Stimulated activated naive B cell treated with anti-CD40 and anti-IgM and Interleukin-4, amounts not matched to agents 10 μg/mL and 1 μg/mL and 100 μg/mL, for 72 hours (primary cell): ENCODE data around the gene TMCC2.
A peak's percentile ranks its signal among the peaks of the same experiment; 100 is the strongest.

Source experiments
- ATAC-seq, 2 donors: fragments of 150-1000 bp; cut with Tn5 transposase; replicated peaks; 2 replicates each; pipeline ENCODE4 v1.10.0; 2021; ENCODE audit warnings: moderate library complexity in 1 of 2
- DNase-seq: peaks from one replicate; pipeline ENCODE4 v3.0.0; 2021
- H3K27ac Mint-ChIP-seq: one replicate; pipeline ENCODE4 v1.8.0; 2022; ENCODE audit warnings: mild to moderate bottlenecking, mixed read lengths
- H3K27me3 Mint-ChIP-seq, 2 donors: one replicate each; pipeline ENCODE4 v1.8.0; 2022; ENCODE audit warnings: mixed read lengths in 2 of 2
- H3K36me3 Mint-ChIP-seq, 2 donors: one replicate each; pipeline ENCODE4 v1.8.0; 2022; ENCODE audit warnings: mixed read lengths in 2 of 2, mild to moderate bottlenecking in 1 of 2
- H3K4me1 Mint-ChIP-seq, 2 donors: one replicate each; pipeline ENCODE4 v1.8.0; 2022; ENCODE audit warnings: mixed read lengths in 2 of 2, mild to moderate bottlenecking in 1 of 2
- H3K4me3 Mint-ChIP-seq, 2 donors: one replicate each; pipeline ENCODE4 v1.8.0; 2022; ENCODE audit warnings: mild to moderate bottlenecking in 2 of 2, mixed read lengths in 2 of 2, moderate library complexity in 1 of 2
- H3K9me3 Mint-ChIP-seq, 2 donors: one replicate each; pipeline ENCODE4 v1.8.0; 2022; ENCODE audit warnings: mixed read lengths in 2 of 2, mild to moderate bottlenecking in 1 of 2

TMCC2 gene

GRCh38 chr1:205312866-205313562 lies 85.3 kb downstream of the TMCC2 start:
- ATAC-seq (no peak), DNase-seq (no peak)
- Mint-ChIP-seq H3K4me1 (peaks cover 63 to 97% of the 10 kb centered on the region in 2 donors), H3K27me3 (no peaks in the 10 kb centered on the region), H3K27ac (peak overlapping the region; percentile 98), H3K4me3 (peak overlapping the region; percentile 84), H3K9me3 (no peaks in the 10 kb centered on the region), H3K36me3 (peaks cover 17 to 26% of the 10 kb centered on the region in 2 donors)

- no peaks in the 10 kb centered on the region for H3K27me3 Mint-ChIP-seq
- peak overlapping the region; percentile 84 for H3K4me3 Mint-ChIP-seq
- no peaks in the 10 kb centered on the region for H3K9me3 Mint-ChIP-seq
- DNase-seq = peak; percentile 84
- H3K27ac Mint-ChIP-seq = peak overlapping the region; percentile 98
- H3K4me1 Mint-ChIP-seq = peaks cover 69 to 97% of the 10 kb centered on the region in 2 donors
- peak; percentile 85 for ATAC-seq
- peaks cover 12 to 26% of the 10 kb centered on the region in 2 donors for H3K36me3 Mint-ChIP-seq
Measured at GRCh38 chr1:205313563-205314308, 86.0 kb downstream of the TMCC2 start.

- Mint-ChIP-seq H3K4me3 (peak overlapping the region in 1 of 2 donors; percentile 29), H3K36me3 (peaks cover 11 to 30% of the 10 kb centered on the region in 2 donors), H3K4me1 (peaks cover 77 to 100% of the 10 kb centered on the region in 2 donors), H3K27ac (peak overlapping the region; percentile 98), H3K27me3 (no peaks in the 10 kb centered on the region), H3K9me3 (no peaks in the 10 kb centered on the region)
- DNase-seq = no peak
- no peak for ATAC-seq
Measured at GRCh38 chr1:205315008-205315618, 87.4 kb downstream of the TMCC2 start.

DNA sequence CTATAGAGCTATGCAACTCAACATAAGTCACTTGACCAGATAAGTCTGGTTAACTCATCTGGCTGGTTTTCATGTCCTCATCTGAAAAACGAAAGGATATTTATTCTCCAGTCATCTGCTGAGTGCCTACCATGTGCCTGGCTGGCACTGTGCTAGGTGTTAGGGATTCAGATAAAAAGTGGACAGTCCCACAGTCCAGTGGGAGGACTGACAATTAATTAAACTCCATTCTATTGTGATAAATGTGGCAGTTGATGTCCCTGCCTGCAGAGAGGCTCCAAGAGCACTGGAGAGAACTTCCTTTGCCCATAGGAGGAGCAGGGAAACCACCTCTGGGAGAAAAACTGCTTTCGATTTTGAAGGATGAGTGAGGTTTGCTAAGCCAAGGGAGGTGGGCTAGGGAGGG lies 88.4 kb downstream of the TMCC2 start:
- Mint-ChIP-seq H3K9me3 (no peaks in the 10 kb centered on the region), H3K27ac (peak overlapping the region; percentile 93), H3K27me3 (no peaks in the 10 kb centered on the region), H3K36me3 (peaks cover 5 to 20% of the 10 kb centered on the region in 2 donors), H3K4me3 (peak overlapping the region; percentile 28 to 39), H3K4me1 (peaks cover 68 to 98% of the 10 kb centered on the region in 2 donors)
- ATAC-seq (no peak), DNase-seq (no peak)

- ATAC-seq = no peak
- Mint-ChIP-seq H3K27ac (peak overlapping the region; percentile 93), H3K27me3 (no peaks in the 10 kb centered on the region), H3K36me3 (peaks cover 6 to 16% of the 10 kb centered on the region in 2 donors), H3K4me3 (peak overlapping the region; percentile 58 to 71), H3K9me3 (no peaks in the 10 kb centered on the region), H3K4me1 (peaks cover 61 to 92% of the 10 kb centered on the region in 2 donors)
- no peak for DNase-seq
Measured at GRCh38 chr1:205317311-205317917, 89.7 kb downstream of the TMCC2 start.

DNA sequence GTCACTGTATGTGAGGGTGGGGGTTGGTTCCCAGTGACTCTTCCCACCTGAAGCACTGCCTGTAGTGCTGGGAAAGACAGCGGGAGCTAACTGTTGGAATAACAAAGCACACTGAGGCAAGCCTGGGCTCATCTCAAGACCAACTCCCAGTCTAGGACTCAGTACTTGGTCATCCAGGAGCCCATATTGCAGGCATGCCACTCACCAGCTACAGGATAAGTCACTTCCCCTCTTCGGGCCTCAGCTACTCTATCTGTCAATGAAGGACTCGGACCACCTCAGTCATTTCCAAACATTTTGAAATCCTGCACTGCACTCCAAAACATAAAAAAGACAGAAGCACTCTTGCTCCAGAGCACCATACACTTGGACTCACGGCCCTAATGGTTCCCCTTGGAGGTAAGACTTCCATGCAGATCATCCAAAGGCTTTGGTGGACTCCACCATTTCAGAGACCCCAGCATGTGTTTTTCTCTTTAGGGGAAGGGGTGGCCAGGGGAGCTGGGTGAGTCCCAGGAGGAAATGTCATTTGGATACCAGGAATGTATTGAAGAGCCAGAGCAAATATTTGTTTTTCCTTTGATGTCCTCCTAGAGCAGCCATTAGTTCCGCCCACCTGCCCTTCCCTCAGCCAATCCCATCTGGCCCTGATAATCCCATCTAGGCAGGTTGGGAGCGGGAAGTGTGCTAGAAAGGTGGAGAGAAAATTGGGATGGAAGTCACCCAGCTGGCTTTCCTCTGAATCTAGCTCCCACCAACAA lies 90.7 kb downstream of the TMCC2 start:
- H3K27ac Mint-ChIP-seq = peak overlapping the region; percentile 84

GRCh38 chr1:205319081-205320018 lies 91.6 kb downstream of the TMCC2 start:
- Mint-ChIP-seq H3K4me1 (peaks cover 53 to 78% of the 10 kb centered on the region in 2 donors), H3K9me3 (no peaks in the 10 kb centered on the region), H3K27ac (peak overlapping the region; percentile 91), H3K4me3 (peak overlapping the region; percentile 95 to 96), H3K36me3 (peaks cover 6 to 16% of the 10 kb centered on the region in 2 donors), H3K27me3 (no peaks in the 10 kb centered on the region)
- peak in 1 of 2 donors; percentile 4 for ATAC-seq
- no peak for DNase-seq

More for the DNA sequence above, 90.7 kb downstream of the TMCC2 start:
- no peaks in the 10 kb centered on the region for H3K27me3 Mint-ChIP-seq
- ATAC-seq = no peak
- peaks cover 56 to 84% of the 10 kb centered on the region in 2 donors for H3K4me1 Mint-ChIP-seq
- no peak for DNase-seq
- H3K36me3 Mint-ChIP-seq = peaks cover 6 to 16% of the 10 kb centered on the region in 2 donors
- H3K9me3 Mint-ChIP-seq = no peaks in the 10 kb centered on the region
- peak overlapping the region; percentile 64 to 78 for H3K4me3 Mint-ChIP-seq

- H3K27me3 Mint-ChIP-seq = no peaks in the 10 kb centered on the region
- DNase-seq (peak; percentile 74), ATAC-seq (peak; percentile 81 to 88)
- H3K4me3 Mint-ChIP-seq = peak within 1 kb of the TSS; percentile 95 to 96
- no peaks in the 10 kb centered on the region for H3K9me3 Mint-ChIP-seq
- peaks cover 51 to 73% of the 10 kb centered on the region in 2 donors for H3K4me1 Mint-ChIP-seq
- peak within 1 kb of the TSS; percentile 91 for H3K27ac Mint-ChIP-seq
- H3K36me3 Mint-ChIP-seq = peaks cover 6 to 16% of the 10 kb centered on the region in 2 donors
Measured at GRCh38 chr1:205321162-205321958, 93.6 kb downstream of the TMCC2 start, which contains the start of gene NUAK2. TSS of gene NUAK2 (minus strand) at chr1:205321745. CDS start at chr1:205321628, 117 bp downstream.

DNA sequence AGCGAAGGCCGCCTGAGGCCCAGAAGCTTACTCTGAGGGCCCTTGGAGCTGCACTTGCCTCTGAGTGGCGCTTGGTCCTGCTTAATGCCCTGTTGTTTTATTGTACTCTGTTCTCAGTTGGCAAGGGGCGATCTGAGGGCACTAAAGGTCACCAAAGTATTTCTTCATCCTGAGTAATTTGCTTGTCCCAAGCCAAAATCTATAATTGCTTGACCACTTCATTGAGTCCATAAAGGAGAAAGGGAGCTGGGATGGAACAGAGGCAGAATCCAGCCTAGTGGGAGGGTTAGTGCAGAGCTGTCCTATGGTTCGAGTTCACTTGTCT lies 94.2 kb downstream of the TMCC2 start:
- peaks cover 6 to 15% of the 10 kb centered on the region in 2 donors for H3K36me3 Mint-ChIP-seq
- ATAC-seq (no peak), DNase-seq (no peak)
- H3K27ac Mint-ChIP-seq = peak overlapping the region; percentile 91
- H3K9me3 Mint-ChIP-seq = no peaks in the 10 kb centered on the region
- H3K27me3 Mint-ChIP-seq = peaks cover 2% of the 10 kb centered on the region in 2 donors
- H3K4me1 Mint-ChIP-seq = peaks cover 45 to 67% of the 10 kb centered on the region in 2 donors
- H3K4me3 Mint-ChIP-seq = peak overlapping the region; percentile 95 to 96
